GM18858 (cell line): ENCODE measurements around the gene AKIRIN2.
"Not testable (repeated sequence)": the region's sequence is repeated elsewhere in the genome, so short reads cannot be mapped to it uniquely, and the experiment has no call there.

Experiments used
- ATAC-seq: cut with Tn5 transposase; IDR thresholded peaks from one replicate; pipeline ENCODE4 v1.9.1; 2021; ENCODE audit not compliant: unreplicated experiment

Gene AKIRIN2

GRCh38 chr6:87690441-87690840 lies 11.6 kb downstream of the AKIRIN2 start:
- no peak for ATAC-seq

GRCh38 chr6:87687893-87688292 lies 14.1 kb downstream of the AKIRIN2 start:
- not testable (repeated sequence) for ATAC-seq

GRCh38 chr6:87687296-87687695 lies 14.7 kb downstream of the AKIRIN2 start:
- ATAC-seq: no peak

- not testable (repeated sequence) for ATAC-seq
Measured at GRCh38 chr6:87686636-87687205, 15.3 kb downstream of the AKIRIN2 start.

GRCh38 chr6:87684895-87685654 lies 17.0 kb downstream of the AKIRIN2 start:
- ATAC-seq: no peak

GRCh38 chr6:87683890-87684289 lies 18.1 kb downstream of the AKIRIN2 start:
- no peak for ATAC-seq

- ATAC-seq: peak; percentile 64
Measured at GRCh38 chr6:87682310-87682709, 19.7 kb downstream of the AKIRIN2 start.

- no peak for ATAC-seq
Measured at GRCh38 chr6:87675004-87675681, 26.9 kb downstream of the AKIRIN2 start.

GRCh38 chr6:87674290-87674689 lies 27.7 kb downstream of the AKIRIN2 start:
- ATAC-seq: no peak

GRCh38 chr6:87673237-87673636 lies 28.8 kb downstream of the AKIRIN2 start:
- no peak for ATAC-seq

- ATAC-seq: no peak
Measured at GRCh38 chr6:87672641-87673040, 29.4 kb downstream of the AKIRIN2 start.

- no peak for ATAC-seq
Measured at GRCh38 chr6:87671555-87672029, 30.4 kb downstream of the AKIRIN2 start.

- no peak for ATAC-seq
Measured at GRCh38 chr6:87670707-87671106, 31.3 kb downstream of the AKIRIN2 start.

- ATAC-seq: no peak
Measured at GRCh38 chr6:87669051-87669450, 33.0 kb downstream of the AKIRIN2 start.

- no peak for ATAC-seq
Measured at GRCh38 chr6:87668013-87668412, 34.0 kb downstream of the AKIRIN2 start.

GRCh38 chr6:87667032-87667431 lies 35.0 kb downstream of the AKIRIN2 start:
- no peak for ATAC-seq

GRCh38 chr6:87664921-87665485 lies 37.0 kb downstream of the AKIRIN2 start:
- no peak for ATAC-seq

- no peak for ATAC-seq
Measured at GRCh38 chr6:87663434-87663833, 38.6 kb downstream of the AKIRIN2 start.

GRCh38 chr6:87661503-87661902 lies 40.5 kb downstream of the AKIRIN2 start:
- no peak for ATAC-seq

- ATAC-seq: no peak
Measured at GRCh38 chr6:87661016-87661415, 41.0 kb downstream of the AKIRIN2 start.

- no peak for ATAC-seq
Measured at GRCh38 chr6:87660226-87660911, 41.7 kb downstream of the AKIRIN2 start.
